IMR-90 (cell line): ENCODE measurements around the gene PPP6R1. TPM values are rescaled to one million over a fixed set of nuclear protein-coding genes. Genes with fewer than 3 reads are reported as not detected.

Experiments
- ATAC-seq: fragments of 200-7000 bp; cut with Tn5 transposase; 2 replicates; pipeline ENCODE4 v1.9.1; 2020; ENCODE audit warnings: low read depth, mild to moderate bottlenecking, moderate library complexity
- BruUV-seq: library from RNA; stranded (reverse); fragments of 400-500 nt; replicated peaks from 2 replicates; lab custom pipeline; 2021; lab: Mats Ljungman, UMichigan
- CTCF ChIA-PET: fragments of 300-600 bp; formaldehyde crosslinking; extraction: SDS; loops from one replicate; lab custom pipeline; 2021; ENCODE audit warnings: antibody characterized with exemption; lab: Yijun Ruan, JAX
- POLR2A ChIA-PET: fragments of 300-600 bp; sonication (Branson Sonifier 250); formaldehyde crosslinking; loops from one replicate; lab custom pipeline; 2022; ENCODE audit warnings: antibody characterized with exemption; ENCODE audit not compliant: unreplicated experiment; lab: Charles Lee
- DNase-seq: peaks from one replicate; pipeline ENCODE4 v3.0.0; 2013
- H2AFZ ChIP-seq: replicated peaks from 2 replicates; pipeline ENCODE3; 2013; ENCODE audit warnings: low read length, mild to moderate bottlenecking; ENCODE audit not compliant: poor library complexity
- H2AK5ac ChIP-seq: 2 replicates; pipeline ENCODE4 v1.6.1; 2013; ENCODE audit warnings: low read depth, low read length, inconsistent platforms
- H2AK9ac ChIP-seq: replicated peaks from 2 replicates; pipeline ENCODE3; 2013; ENCODE audit warnings: mild to moderate bottlenecking, low read depth, low read length, moderate library complexity; ENCODE audit not compliant: poor library complexity
- H2BK120ac ChIP-seq: 2 replicates; pipeline ENCODE4 v1.6.1; 2013; ENCODE audit warnings: low read depth, low read length, inconsistent platforms
- H2BK15ac ChIP-seq: 3 replicates; pipeline ENCODE4 v1.6.1; 2013; ENCODE audit warnings: low read depth, low read length, inconsistent platforms
- H2BK20ac ChIP-seq: 2 replicates; pipeline ENCODE4 v1.6.1; 2013; ENCODE audit warnings: low read depth, mild to moderate bottlenecking, inconsistent platforms, low read length, moderate library complexity
- H2BK5ac ChIP-seq: 2 replicates; pipeline ENCODE4 v1.6.1; 2013; ENCODE audit warnings: mild to moderate bottlenecking, low read depth, low read length, inconsistent platforms; ENCODE audit not compliant: poor library complexity, severe bottlenecking
- H3K14ac ChIP-seq: replicated peaks from 2 replicates; pipeline ENCODE4 v1.6.1; 2013; ENCODE audit warnings: low read depth, low read length, inconsistent platforms
- H3K18ac ChIP-seq: 2 replicates; pipeline ENCODE4 v1.6.1; 2013; ENCODE audit warnings: low read depth, low read length, control low read depth
- H3K23ac ChIP-seq: 2 replicates; pipeline ENCODE4 v1.6.1; 2013; ENCODE audit warnings: low read depth, low read length, inconsistent platforms
- H3K27ac ChIP-seq: 2 replicates; pipeline ENCODE4 v1.5.1; 2013; ENCODE audit warnings: mild to moderate bottlenecking, control low read depth, low read length; ENCODE audit not compliant: insufficient read depth
- H3K27me3 ChIP-seq: 2 replicates; pipeline ENCODE4 v1.6.1; 2013; ENCODE audit warnings: low read length; ENCODE audit not compliant: control insufficient read depth, insufficient read depth
- H3K36me3 ChIP-seq: 2 replicates; pipeline ENCODE4 v1.6.1; 2013; ENCODE audit warnings: low read length, mixed read lengths; ENCODE audit not compliant: control insufficient read depth, insufficient read depth
- H3K4ac ChIP-seq: 2 replicates; pipeline ENCODE4 v1.6.1; 2013; ENCODE audit warnings: low read depth, low read length, inconsistent platforms
- H3K4me1 ChIP-seq: 2 replicates; pipeline ENCODE4 v1.6.1; 2013; ENCODE audit warnings: low read length, mixed read lengths; ENCODE audit not compliant: control insufficient read depth, insufficient read depth
- H3K4me2 ChIP-seq: 2 replicates; pipeline ENCODE4 v1.6.1; 2013; ENCODE audit warnings: low read depth, mild to moderate bottlenecking, control low read depth, low read length, moderate library complexity
- H3K4me3 ChIP-seq: 2 replicates; pipeline ENCODE4 v1.5.1; 2013; ENCODE audit warnings: low read depth, mild to moderate bottlenecking, control low read depth, low read length, moderate library complexity; ENCODE audit not compliant: insufficient read depth
- H3K56ac ChIP-seq: 2 replicates; pipeline ENCODE4 v1.6.1; 2013; ENCODE audit warnings: low read length, inconsistent platforms; ENCODE audit not compliant: insufficient read depth; ENCODE audit errors: extremely low read depth
- H3K79me1 ChIP-seq, 2 experiments: 2 replicates each; pipeline ENCODE4 v1.6.1; 2013; ENCODE audit warnings: low read length in 2 of 2, inconsistent platforms in 1 of 2, low read depth in 1 of 2
- H3K9ac ChIP-seq: 2 replicates; pipeline ENCODE4 v1.6.1; 2013; ENCODE audit warnings: low read depth, low read length, control low read depth
- H3K9me1 ChIP-seq: 2 replicates; pipeline ENCODE4 v1.6.1; 2013; ENCODE audit warnings: low read length, inconsistent platforms; ENCODE audit not compliant: insufficient read depth
- H3K9me3 ChIP-seq: 2 replicates; pipeline ENCODE4 v1.6.1; 2013; ENCODE audit warnings: low read length; ENCODE audit not compliant: control insufficient read depth, insufficient read depth
- H4K20me1 ChIP-seq: 2 replicates; pipeline ENCODE4 v1.6.1; 2013; ENCODE audit warnings: low read length, inconsistent platforms; ENCODE audit not compliant: insufficient read depth
- H4K5ac ChIP-seq: 2 replicates; pipeline ENCODE4 v1.6.1; 2013; ENCODE audit warnings: mild to moderate bottlenecking, low read depth, low read length, control low read depth
- H4K8ac ChIP-seq, 2 experiments: 2 replicates each; pipeline ENCODE4 v1.6.1; 2013; ENCODE audit warnings: low read depth in 2 of 2, low read length in 2 of 2, control low read depth in 1 of 2, inconsistent platforms in 1 of 2
- H4K91ac ChIP-seq: 2 replicates; pipeline ENCODE4 v1.6.1; 2013; ENCODE audit warnings: low read depth, low read length, inconsistent platforms; ENCODE audit not compliant: insufficient read depth
- BHLHE40 ChIP-seq: fragments of 150-350 bp; IDR thresholded peaks from 2 replicates; pipeline ENCODE4 v1.6.1; 2016; ENCODE audit warnings: mild to moderate bottlenecking, low read depth, low read length
- CEBPB ChIP-seq: IDR thresholded peaks from 2 replicates; pipeline ENCODE4 v1.6.1; 2012; ENCODE audit warnings: low read depth, low read length, improper control_type of control experiment
- CHD1 ChIP-seq: IDR thresholded peaks from 2 replicates; pipeline ENCODE4 v1.6.1; 2012; ENCODE audit warnings: low read depth, low read length, improper control_type of control experiment
- FOS ChIP-seq: fragments of 150-350 bp; IDR thresholded peaks from 2 replicates; pipeline ENCODE4 v1.6.1; 2016; ENCODE audit warnings: low read depth, low read length
- MAFK ChIP-seq: IDR thresholded peaks from 2 replicates; pipeline ENCODE4 v1.6.1; 2012; ENCODE audit warnings: low read depth, low read length, improper control_type of control experiment
- MAZ ChIP-seq: IDR thresholded peaks from 2 replicates; pipeline ENCODE4 v1.6.1; 2012; ENCODE audit warnings: low read depth, mild to moderate bottlenecking, low read length, improper control_type of control experiment, moderate library complexity, borderline replicate concordance
- MXI1 ChIP-seq: IDR thresholded peaks from 2 replicates; pipeline ENCODE4 v1.6.1; 2012; ENCODE audit warnings: low read depth, mild to moderate bottlenecking, low read length, moderate library complexity, borderline replicate concordance
- NFE2L2 ChIP-seq: fragments of 150-350 bp; IDR thresholded peaks from 2 replicates; pipeline ENCODE4 v1.6.1; 2016; ENCODE audit warnings: low read depth, mild to moderate bottlenecking, low read length
- POLR2A ChIP-seq: IDR thresholded peaks from 2 replicates; pipeline ENCODE4 v1.6.1; 2012; ENCODE audit warnings: mild to moderate bottlenecking, low read depth, low read length
- RAD21 ChIP-seq: IDR thresholded peaks from 2 replicates; pipeline ENCODE4 v1.6.1; 2012; ENCODE audit warnings: low read length, improper control_type of control experiment
- RCOR1 ChIP-seq: IDR thresholded peaks from 2 replicates; pipeline ENCODE4 v1.6.1; 2012; ENCODE audit warnings: mild to moderate bottlenecking, low read length, improper control_type of control experiment; ENCODE audit not compliant: insufficient replicate concordance
- RFX5 ChIP-seq: IDR thresholded peaks from 2 replicates; pipeline ENCODE4 v1.8.0; 2012; ENCODE audit warnings: low read depth, mild to moderate bottlenecking, low read length, moderate library complexity
- SMC3 ChIP-seq: fragments of 150-350 bp; IDR thresholded peaks from 2 replicates; pipeline ENCODE4 v1.6.1; 2016; ENCODE audit warnings: low read depth, mild to moderate bottlenecking, antibody characterized with exemption, low read length, moderate library complexity
- WGBS, 2 experiments: methylation state at CpG; one replicate each; pipeline versions ENCODE4 v1.1.5 to v1.1.7; 2013; ENCODE audit warnings: missing lambda C conversion rate in 2 of 2; ENCODE audit not compliant: insufficient read length in 1 of 2; ENCODE audit errors: extremely low coverage in 2 of 2; 5-methylcytosine and 5-hydroxymethylcytosine counted together
- dilution Hi-C: fragments of 300-500 bp; cut with HindIII; formaldehyde crosslinking; loops from one replicate; pipeline ENCODE4 v1.14.3; 2018; ENCODE audit warnings: low sequenced_read_pairs; ENCODE audit not compliant: unreplicated experiment
- in situ Hi-C: fragments of 300-500 bp; cut with MboI; formaldehyde crosslinking; loops from 3 replicates; pipeline ENCODE4 v1.14.3; 2019; ENCODE audit warnings: low sequenced_read_pairs, inconsistent platforms, mixed read lengths
- intact Hi-C: fragments of 100-400 bp; cut with micrococcal nuclease; formaldehyde crosslinking; loops from 2 replicates; pipeline ENCODE4 v1.10.0; 2022
- polyA plus RNA-seq, 3 experiments: library from polyadenylated mRNA; depleted of rRNA; stranded (reverse); fragments of >200 nt; gene quantifications; 2 replicates each; pipeline ENCODE4 v1.2.3, GENCODE V29; 2012; ENCODE audit warnings: low replicate concordance in 1 of 3
- total RNA-seq: library from RNA; depleted of rRNA; stranded (reverse); fragments of >200 nt; gene quantifications from 2 replicates; pipeline ENCODE4 v1.2.3, GENCODE V29; 2012
- TF ChIP-seq, protein P1 (sequence below): fragments of 150-350 bp; IDR thresholded peaks from 2 replicates; pipeline ENCODE4 v1.6.1; 2016; ENCODE audit warnings: low read depth, mild to moderate bottlenecking, low read length, moderate library complexity, borderline replicate concordance
- TF ChIP-seq, protein P2 (sequence below): conservative IDR thresholded peaks from 2 replicates; pipeline ENCODE4 v1.5.1; 2012; ENCODE audit warnings: mild to moderate bottlenecking, low read depth, low read length, improper control_type of control experiment
- TF ChIP-seq, protein P3 (sequence below): fragments of 150-350 bp; IDR thresholded peaks from 2 replicates; pipeline ENCODE4 v1.6.1; 2017; ENCODE audit warnings: mild to moderate bottlenecking, antibody characterized with exemption, low read length, low read depth

Gene PPP6R1
- total and polyA plus RNA-seq, 2 of the 4 experiments (the other 2 are of a cell fraction) = 19.9 to 50.2 TPM

DNA sequence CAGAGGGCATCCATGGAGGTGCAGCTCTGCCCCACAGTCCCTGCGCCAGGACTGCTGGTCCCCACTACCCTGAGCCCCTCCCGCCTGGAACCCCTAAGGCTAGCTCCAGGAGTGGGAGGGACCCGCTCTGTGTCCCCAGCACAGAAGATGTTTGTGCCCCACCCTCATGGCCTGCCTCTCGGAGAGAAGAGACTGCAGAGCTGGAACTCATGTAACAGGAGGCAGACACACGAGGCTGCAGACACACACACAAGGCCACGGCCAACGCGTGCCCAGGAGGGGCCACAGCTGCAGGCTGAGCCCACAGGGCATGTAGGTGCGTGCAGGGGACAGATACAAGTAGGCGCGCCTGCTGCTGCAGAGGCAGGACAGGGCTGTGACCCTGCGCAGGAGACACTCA lies 19.8 kb downstream of the PPP6R1 start:
- Histone ChIP-seq H3K4me3 (no peak overlapping the region), H2AFZ (no peak overlapping the region), H3K4me2 (no peak overlapping the region), H3K56ac (no peak overlapping the region), H2BK5ac (no peak overlapping the region), H4K5ac (no peak overlapping the region), H3K23ac (no peak overlapping the region), H2AK9ac (peak overlapping the region; percentile 72), H3K27me3 (no peaks in the 10 kb centered on the region), H2BK20ac (no peak overlapping the region), H3K4me1 (no peaks in the 10 kb centered on the region), H4K8ac (no peak overlapping the region), H3K27ac (no peak overlapping the region), H3K18ac (no peak overlapping the region), H2BK15ac (no peak overlapping the region), H3K9ac (no peak overlapping the region), H3K36me3 (peaks cover 71% of the 10 kb centered on the region), H4K91ac (no peak overlapping the region), H3K9me1 (peaks cover 5% of the 10 kb centered on the region), H3K9me3 (no peaks in the 10 kb centered on the region), H2AK5ac (no peak overlapping the region), H3K79me1 (peaks cover 6 to 30% of the 10 kb centered on the region in 2 experiments), H3K14ac (no peak overlapping the region), H3K4ac (no peak overlapping the region), H2BK120ac (no peak overlapping the region), H4K20me1 (peaks cover 6% of the 10 kb centered on the region)
- CTCF ChIA-PET = no interaction called here
- BruUV-seq = no TSS peak
- WGBS, 2 experiments = 98% methylated on average over 6 of the region's 12 CpGs; no CpG with 5 or more reads in 1 of the 2 experiments
- in situ Hi-C loops = no loop called here
- intact Hi-C loops = no loop called here
- TF ChIP-seq NFE2L2 (no peak), MXI1 (no peak), CEBPB (no peak), RAD21 (no peak), MAFK (no peak), FOS (no peak), POLR2A (no peak), RCOR1 (no peak), MAZ (no peak), SMC3 (no peak), BHLHE40 (no peak), RFX5 (no peak), CHD1 (no peak)
- TF ChIP-seq, protein P1, sequence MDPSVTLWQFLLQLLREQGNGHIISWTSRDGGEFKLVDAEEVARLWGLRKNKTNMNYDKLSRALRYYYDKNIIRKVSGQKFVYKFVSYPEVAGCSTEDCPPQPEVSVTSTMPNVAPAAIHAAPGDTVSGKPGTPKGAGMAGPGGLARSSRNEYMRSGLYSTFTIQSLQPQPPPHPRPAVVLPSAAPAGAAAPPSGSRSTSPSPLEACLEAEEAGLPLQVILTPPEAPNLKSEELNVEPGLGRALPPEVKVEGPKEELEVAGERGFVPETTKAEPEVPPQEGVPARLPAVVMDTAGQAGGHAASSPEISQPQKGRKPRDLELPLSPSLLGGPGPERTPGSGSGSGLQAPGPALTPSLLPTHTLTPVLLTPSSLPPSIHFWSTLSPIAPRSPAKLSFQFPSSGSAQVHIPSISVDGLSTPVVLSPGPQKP = no peak
- TF ChIP-seq, protein P2, sequence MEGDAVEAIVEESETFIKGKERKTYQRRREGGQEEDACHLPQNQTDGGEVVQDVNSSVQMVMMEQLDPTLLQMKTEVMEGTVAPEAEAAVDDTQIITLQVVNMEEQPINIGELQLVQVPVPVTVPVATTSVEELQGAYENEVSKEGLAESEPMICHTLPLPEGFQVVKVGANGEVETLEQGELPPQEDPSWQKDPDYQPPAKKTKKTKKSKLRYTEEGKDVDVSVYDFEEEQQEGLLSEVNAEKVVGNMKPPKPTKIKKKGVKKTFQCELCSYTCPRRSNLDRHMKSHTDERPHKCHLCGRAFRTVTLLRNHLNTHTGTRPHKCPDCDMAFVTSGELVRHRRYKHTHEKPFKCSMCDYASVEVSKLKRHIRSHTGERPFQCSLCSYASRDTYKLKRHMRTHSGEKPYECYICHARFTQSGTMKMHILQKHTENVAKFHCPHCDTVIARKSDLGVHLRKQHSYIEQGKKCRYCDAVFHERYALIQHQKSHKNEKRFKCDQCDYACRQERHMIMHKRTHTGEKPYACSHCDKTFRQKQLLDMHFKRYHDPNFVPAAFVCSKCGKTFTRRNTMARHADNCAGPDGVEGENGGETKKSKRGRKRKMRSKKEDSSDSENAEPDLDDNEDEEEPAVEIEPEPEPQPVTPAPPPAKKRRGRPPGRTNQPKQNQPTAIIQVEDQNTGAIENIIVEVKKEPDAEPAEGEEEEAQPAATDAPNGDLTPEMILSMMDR = no peak
- TF ChIP-seq, protein P3, sequence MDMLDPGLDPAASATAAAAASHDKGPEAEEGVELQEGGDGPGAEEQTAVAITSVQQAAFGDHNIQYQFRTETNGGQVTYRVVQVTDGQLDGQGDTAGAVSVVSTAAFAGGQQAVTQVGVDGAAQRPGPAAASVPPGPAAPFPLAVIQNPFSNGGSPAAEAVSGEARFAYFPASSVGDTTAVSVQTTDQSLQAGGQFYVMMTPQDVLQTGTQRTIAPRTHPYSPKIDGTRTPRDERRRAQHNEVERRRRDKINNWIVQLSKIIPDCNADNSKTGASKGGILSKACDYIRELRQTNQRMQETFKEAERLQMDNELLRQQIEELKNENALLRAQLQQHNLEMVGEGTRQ = no peak
- dilution Hi-C loops = no loop called here
- POLR2A ChIA-PET = no interaction called here
- ATAC-seq = no peak
- DNase-seq = no peak
